Suprapubic skin (tissue), 3 donors: ENCODE results near the gene DCAF8L1.

Experiments
- EP300 ChIP-seq: sonication (generic); formaldehyde crosslinking; IDR thresholded peaks from one replicate; pipeline ENCODE4 v1.6.1; 2017; ENCODE audit warnings: antibody characterized with exemption
- POLR2A ChIP-seq, 2 donors: fragments of 450-650 bp; IDR thresholded peaks; one replicate each; pipeline ENCODE4 v1.6.1; 2017; ENCODE audit warnings: antibody characterized with exemption in 2 of 2, mild to moderate bottlenecking in 2 of 2, moderate library complexity in 2 of 2
- TF ChIP-seq, protein P1 (sequence below), 2 donors: fragments of 200-600 bp in 1 of 2; fragments of 450-650 bp in 1 of 2; sonication (generic) in 1 of 2; IDR thresholded peaks; one replicate each; pipeline ENCODE4 v1.5.1; 2016 to 2019; ENCODE audit warnings: antibody characterized with exemption in 2 of 2, mild to moderate bottlenecking in 1 of 2, moderate library complexity in 1 of 2

DNA sequence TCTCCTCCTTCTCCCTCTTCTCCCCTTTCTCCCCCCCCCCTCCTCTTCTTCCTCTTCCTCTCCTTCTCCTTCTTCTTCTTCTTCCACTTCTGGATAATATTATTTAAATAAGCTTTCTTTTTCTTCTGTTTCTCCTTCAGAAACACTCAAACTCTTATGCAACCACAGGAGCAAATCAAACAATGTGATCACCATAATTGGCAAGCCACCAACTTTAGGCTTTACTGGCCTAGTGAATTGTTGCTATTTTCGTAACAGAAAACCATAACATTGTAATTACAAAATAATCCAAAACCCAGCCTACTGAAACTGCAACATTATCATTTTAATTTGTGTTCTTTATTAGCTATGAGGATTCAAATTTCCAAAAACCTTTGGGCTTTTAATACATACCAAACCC, 14.3 kb downstream of the DCAF8L1 start:
- TF ChIP-seq POLR2A (IDR thresholded peaks at IDR 0.05) (no peak), EP300 (no peak)
- TF ChIP-seq, protein P1, sequence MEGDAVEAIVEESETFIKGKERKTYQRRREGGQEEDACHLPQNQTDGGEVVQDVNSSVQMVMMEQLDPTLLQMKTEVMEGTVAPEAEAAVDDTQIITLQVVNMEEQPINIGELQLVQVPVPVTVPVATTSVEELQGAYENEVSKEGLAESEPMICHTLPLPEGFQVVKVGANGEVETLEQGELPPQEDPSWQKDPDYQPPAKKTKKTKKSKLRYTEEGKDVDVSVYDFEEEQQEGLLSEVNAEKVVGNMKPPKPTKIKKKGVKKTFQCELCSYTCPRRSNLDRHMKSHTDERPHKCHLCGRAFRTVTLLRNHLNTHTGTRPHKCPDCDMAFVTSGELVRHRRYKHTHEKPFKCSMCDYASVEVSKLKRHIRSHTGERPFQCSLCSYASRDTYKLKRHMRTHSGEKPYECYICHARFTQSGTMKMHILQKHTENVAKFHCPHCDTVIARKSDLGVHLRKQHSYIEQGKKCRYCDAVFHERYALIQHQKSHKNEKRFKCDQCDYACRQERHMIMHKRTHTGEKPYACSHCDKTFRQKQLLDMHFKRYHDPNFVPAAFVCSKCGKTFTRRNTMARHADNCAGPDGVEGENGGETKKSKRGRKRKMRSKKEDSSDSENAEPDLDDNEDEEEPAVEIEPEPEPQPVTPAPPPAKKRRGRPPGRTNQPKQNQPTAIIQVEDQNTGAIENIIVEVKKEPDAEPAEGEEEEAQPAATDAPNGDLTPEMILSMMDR (IDR thresholded peaks at IDR 0.05): no peak
